CD4-positive, alpha-beta T cell treated with Interleukin-4 for 4 hours (primary cell): ENCODE results near the gene GPR156.

Experiments
- DNase-seq: peaks from one replicate; pipeline ENCODE4 v3.0.0-alpha.2; 2020

Gene GPR156

DNA sequence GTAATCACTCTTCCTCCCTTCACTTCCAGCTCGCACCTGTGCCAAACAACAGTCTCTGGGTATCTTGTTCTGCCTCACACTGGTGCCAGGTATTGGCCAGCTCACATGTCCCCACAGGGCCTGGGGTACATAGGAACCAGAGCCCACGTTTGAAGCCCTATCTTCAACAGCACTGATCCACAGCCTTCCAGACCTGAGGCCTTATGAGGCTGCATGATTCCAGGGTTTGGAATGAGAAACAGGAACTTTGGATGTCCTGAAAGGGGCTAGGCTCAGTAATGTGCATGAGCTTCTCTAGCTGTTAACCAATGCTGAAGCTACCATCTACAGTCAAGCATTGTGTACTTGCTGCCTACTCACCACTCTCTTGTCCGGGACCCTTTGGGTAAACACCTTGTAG lies 92.4 kb downstream of the GPR156 start:
- no peak for DNase-seq

DNA sequence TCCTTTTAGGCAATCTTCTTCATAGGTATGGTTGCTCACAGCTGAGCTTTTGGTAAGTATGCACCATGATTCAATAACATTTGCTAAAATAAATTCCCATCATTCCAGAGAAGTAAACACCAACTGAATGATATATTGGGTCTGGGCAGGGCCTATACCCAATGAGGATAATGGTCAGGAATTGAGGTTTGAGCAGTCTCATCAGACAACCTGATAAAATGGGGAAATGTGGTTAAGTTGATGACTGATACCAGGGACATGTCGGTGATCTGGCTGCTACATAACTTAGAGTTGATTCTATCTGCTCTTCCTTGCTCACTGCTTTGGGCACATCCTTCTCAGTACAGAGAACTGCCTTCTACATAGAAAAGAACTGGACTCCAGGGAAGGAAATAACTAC lies 92.9 kb downstream of the GPR156 start:
- DNase-seq = no peak

DNA sequence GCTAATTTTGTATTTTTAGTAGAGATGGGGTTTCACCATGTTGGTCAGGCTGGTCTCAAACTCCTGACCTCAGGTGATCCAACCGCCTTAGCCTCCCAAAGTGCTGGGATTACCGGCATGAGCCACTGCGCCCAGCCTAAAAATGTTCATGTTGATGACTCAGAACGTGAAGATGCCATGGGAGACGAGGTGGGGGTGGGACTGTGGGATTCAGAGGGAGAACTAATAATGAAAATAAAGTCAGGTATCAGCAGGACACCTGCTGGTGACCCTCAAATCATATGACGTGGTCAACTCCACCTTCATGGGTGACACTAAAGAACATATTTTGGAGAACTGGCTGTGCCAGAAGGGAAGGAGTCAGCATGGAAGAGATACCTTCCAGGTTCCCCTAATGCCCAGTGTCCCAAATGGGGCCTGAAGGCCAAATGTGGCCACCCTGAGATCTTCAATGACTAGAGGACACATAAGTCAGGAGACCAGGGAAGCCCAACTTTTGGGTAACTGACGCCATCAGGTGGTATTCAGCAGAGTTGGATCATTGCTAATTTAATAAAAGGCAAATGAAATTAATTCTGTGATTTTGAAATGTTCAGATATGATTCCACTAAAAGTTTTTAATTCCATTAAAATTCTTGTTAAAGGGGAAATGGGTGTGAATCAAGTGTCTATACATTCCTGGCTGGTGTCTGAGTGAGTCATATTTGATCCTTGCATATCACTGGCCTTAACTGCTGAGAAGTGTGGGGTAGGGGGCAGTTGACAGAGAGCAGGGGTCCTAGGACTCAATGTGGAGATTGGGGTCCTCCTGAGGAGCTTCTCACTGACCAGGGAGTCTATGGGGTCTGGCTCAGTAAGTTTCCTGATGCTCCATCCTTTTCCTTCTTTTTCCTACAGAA lies 102.2 kb downstream of the GPR156 start:
- DNase-seq = no peak

DNA sequence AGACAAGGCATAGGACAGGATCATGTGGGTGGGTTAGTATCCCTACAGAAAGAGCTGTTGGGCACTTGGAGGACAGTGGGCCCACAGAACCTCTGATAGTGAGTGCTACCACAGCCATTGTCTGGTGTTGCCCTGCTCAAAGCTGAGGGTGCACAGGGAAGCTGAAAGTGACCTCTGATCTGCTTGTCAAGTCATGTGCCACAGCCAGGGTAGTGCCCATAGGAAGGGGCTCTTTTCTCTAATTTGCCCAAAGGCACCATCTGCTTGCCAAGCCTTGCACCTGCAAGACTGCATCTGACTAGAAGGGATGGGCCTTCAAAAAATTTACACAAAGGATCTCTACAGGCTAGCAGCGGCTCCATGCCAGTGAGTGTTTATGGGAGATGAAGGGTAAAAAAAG lies 103.4 kb downstream of the GPR156 start:
- DNase-seq = no peak

DNA sequence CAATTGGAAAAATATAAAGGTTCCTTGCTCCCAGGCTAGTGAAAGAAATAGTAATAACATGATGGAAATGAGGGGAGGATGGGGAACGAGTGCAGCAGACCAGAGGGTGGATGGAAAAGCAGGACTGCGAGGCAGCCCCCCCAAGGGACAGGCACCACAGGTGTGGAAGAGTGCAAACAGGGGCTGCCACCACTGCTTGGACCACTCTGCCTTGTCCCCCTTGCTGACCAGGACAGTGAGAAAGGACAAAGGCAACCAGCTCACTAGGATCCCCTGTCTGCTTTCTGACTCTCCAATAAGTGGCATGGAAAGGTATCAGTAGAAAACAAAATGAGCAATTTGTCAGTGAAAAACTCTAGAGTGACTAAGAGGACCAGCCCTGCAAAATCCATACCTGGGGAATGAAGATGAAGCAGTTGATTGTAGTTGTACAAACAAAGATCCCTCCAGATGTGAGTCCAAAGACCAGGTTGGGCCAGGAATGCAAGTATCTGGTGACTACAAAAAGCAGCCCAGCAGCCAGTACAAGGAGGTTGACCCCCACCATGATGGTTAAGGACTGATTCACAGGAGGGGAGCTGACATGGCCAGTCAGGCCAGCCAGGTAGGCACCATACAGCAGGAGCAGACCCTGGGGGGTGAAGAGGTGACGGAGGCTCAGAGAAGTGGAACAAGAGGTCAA lies 104.2 kb downstream of the GPR156 start:
- DNase-seq = no peak

DNA sequence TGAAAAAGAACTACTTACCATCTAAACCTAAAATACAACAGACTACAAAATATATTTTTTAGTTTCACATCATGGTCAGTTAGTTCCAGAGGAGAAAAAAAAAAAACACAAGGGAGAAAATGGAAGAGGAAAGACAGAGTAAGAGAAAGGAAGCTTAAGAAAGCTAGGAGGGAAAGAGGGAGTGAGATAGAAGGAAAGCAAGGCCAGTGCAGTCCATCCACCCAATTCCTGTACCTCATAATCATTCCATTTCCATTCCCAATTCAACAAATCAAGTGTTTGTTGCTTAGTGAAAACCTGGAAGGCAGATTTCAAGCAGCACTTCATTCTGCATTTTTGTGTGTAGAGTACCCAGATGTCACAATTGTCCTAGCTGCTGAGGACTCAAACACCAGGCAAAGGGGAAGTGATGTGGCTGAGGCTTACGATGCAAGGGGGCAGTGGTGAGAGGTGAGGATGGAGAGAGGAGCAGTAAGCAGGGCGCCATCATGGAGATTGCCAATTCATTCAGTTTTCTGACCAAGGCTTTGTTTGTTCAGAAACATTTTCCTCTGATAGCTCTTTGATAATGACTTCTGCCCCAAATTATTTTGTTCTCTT lies 107.2 kb downstream of the GPR156 start:
- no peak for DNase-seq

DNA sequence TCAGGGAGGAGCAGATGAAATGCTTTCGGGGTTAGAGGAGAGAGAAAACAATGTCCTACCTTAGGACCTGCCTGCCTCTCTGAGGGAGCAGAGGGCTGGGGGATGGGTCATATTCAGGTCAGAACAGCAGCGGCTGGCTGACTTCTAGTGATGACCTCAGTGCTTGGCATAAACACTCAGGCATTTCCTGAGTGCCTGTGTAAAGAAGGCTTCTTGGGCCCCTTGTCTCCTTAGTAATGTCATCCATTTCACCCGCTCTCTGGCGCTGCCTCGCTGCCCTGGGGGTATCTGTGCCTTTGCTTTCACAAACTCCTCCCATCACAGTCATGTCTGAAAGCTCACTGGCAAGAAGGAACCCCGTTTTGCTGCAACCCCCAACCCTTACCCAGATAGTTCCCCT lies 107.9 kb downstream of the GPR156 start:
- no peak for DNase-seq

DNA sequence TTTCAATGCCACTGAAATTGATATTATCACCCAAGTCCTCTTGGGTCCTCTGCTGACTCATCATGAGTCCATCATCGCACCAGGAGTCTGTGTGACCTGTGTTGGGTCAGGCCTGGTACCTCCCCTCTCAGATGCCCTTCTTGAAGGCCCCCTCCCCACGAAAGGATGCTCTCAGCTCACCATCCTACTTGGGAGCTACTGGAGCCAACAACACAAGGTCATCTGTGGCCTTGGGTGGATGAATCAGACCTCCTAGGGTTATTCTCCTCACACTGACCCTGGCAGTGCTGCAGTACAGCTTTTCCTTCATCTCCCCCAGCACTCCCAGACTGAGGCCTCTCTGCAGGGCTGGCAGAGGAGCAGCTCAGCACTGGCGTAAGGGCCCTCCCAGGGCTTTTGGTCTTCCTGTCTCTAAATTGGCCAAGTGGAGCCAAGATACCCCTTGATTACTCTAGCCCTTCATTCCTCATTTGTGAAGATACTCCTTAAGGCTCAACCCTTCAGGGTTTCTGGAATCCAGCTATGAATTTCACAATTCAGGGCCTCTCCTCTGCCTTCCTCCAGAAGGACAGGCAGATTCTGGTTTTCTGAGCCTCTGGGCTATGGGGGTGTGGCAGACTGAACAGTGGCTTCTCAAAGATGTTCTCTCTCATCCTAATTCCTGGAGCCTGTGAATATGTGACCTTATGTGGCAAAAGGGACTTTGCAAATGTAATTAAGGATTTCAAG lies 110.0 kb downstream of the GPR156 start:
- no peak for DNase-seq

DNA sequence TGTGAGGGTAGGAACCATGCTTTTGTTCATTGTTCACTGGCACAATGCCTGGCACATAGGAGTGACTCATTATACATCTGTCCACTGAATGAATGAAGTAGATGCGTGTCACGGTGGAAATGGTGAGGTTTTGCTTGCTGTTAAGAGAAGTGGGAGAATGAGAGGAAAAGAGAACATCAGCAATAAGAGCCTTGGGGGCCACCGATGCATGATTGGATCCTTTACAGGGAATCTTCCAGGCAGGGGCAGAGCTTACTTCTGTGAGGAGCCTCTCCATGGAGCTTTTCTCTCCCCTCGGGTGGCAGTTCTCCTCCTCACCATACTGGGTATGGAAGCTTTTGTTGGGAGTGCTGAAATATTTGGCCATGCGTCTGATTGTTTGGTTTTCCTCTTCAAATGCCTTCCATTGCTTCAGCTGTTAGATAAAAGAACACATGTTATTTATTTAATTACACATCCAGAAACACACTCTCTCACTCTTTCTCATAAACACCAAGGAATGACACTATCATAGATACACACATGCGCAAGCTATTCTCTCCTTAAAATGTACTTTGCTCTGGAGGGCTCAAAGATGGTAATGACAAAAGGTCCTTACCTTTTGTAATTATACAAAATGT lies 111.9 kb downstream of the GPR156 start:
- DNase-seq = no peak

DNA sequence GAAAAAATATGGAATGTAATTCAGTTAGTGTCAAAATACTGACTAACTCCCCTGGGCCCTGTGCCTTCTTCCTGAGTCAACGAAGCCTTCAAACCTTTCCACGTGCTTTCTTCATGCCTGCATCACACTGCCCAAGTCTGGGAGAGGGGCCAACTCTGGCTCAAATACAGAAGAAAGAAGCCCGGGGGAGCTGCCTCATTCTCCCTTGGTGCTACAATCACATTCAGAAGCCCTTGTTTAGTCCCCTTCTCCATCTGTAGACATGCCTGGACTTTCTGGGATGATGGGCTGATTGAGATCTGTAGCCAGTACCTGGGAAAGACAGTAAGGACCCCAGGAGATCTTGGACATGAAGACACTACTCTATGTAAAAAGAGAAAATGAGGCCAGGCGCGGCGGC lies 113.0 kb downstream of the GPR156 start:
- no peak for DNase-seq

DNA sequence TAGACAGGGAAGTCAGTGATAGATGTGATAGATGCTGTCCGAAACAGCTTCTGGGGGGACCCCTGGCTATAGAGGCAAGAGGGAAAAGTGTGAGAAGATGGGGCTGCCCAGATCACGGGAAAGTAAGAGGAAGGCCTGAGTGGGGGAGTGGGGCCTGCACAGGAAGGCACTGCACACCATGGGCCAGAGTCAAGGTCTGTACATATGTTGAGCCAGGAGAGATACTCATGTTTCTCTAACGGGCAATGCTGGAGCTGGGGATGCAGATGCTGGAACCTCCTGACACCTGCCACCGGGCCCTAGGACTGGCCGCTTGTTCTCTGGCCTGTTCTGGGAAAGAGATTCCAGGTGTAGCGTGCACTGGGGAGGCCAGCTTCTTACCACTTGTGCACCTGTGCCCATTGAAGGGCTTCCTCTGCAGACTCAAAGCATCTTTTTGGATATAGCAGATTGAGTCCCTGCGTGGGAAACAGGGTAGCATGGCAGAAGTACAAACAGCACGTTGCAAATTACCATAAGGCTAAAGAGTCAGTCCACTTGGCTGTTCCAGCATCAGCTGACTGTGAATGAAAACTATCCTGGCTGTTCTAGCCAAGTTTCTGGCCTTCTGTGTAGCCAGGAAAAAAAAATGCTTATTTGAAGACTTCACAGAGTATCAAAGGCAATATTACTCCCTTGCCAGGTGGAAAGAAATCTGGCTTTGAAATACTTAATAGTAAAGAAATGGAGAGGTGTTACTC lies 113.7 kb downstream of the GPR156 start:
- no peak for DNase-seq

DNA sequence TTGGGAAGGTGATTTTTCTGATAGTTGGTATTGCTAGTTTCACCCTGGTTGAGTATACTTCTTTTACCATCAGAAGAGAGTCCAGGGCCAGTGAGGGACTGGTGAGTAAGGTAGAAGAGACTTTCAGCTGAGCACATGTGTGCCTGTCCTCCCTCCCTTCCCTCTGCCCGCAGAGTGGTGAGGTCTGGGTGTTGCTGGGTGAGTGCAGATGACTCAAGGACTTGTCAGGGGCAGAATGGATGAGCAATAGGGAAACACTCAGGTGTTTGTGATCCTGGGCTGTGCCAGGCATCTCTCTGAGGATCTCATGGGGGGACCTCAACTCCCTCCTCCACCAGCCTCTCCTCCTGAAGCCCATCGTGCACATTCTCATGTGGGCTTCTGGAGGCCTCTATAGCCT lies 114.8 kb downstream of the GPR156 start:
- no peak for DNase-seq

DNA sequence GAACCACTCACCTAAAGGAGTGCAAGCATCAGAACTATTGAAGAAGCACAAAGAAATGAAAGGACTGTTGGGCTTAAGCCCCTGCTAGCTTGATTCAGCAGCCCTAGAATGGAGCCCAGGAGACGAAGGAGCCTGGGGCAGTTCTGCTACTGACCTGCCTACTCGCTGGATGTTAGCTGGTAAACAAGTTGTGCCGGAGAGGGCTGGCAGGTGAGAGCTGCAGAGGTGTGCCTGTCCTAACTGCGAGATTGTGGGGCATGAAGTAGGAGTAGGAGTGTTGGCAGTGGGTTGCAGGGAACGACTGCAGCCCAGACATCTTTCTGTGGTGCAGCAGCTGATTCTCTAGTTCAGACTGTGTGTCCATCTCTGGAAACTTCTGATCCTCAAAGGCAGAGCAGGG lies 115.6 kb downstream of the GPR156 start:
- no peak for DNase-seq

DNA sequence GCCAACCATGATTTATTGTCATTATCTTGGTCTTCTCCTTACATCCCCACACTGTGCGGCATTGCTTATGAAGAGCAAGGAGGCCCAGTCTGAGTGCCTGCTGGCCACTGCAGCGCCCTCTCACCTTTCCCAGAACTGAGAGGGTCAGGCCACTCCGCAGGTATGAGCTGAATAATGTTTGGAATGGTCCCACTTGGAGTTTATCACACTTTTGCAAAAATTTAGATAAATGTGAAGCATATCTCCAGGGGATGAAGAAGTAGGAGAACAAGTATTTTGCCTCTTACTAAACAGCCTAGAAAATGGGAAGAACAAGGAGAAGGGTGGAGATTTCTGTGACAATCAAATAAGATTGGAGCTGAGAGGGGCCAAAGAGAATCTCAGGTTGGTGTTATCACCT lies 116.4 kb downstream of the GPR156 start:
- no peak for DNase-seq

DNA sequence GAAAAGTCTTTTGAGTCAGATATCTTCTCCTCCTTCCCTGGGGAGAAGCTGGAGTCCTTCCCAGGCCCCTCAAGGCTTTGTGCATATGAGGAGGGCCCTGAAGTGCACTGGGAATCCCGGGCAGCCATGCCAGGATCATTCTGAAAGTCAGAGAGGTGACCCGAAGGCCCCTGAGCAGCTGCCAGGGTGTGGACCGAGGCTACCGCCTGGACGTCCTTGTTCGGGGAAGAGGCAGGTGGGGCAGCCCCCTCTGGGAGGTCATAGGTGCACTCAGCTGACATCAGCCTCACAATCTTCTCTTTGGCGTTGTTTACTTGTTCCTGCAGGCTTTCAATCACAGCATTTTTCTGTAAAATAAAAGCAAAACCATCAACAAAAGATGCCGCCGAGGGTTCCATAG lies 117.0 kb downstream of the GPR156 start:
- DNase-seq = no peak

DNA sequence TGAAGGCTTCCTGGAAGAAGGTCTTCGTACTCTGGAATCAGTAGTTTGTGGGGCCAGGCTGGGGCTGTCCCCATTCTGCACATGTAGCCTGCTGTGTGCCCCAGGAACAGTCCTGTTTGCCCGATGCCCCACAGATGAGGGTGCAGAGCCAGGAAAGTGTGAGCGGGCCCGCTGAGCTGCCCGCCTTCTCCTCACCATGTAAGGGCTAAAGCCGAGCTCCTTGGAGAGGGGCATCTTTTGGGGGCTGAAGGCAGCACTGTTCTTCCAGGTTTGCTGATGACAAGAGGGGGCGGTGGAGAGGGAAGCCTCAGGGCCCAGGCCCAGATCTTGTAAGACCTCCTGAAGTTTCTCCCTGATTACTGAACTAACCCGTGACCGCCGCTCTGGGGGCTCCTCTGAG lies 117.5 kb downstream of the GPR156 start:
- no peak for DNase-seq

DNA sequence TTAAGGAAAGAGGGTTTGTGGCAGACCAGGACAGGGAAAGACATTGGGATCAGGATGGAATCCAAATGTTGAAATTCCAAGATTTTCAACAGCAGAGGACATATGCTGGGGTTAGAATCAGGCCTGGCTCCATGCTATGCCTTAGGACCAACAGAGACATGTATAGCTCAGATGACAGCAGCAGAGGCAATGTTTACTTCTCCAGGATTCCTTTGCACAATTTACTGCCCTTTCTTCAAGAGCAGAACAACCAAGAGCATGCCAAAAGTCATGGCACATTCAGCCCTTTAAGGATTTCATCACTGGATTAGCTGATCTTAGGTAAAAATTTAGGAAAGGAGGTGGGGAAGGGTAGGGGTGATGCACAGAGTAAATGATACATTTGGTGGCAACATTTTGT lies 121.2 kb downstream of the GPR156 start:
- no peak for DNase-seq

DNA sequence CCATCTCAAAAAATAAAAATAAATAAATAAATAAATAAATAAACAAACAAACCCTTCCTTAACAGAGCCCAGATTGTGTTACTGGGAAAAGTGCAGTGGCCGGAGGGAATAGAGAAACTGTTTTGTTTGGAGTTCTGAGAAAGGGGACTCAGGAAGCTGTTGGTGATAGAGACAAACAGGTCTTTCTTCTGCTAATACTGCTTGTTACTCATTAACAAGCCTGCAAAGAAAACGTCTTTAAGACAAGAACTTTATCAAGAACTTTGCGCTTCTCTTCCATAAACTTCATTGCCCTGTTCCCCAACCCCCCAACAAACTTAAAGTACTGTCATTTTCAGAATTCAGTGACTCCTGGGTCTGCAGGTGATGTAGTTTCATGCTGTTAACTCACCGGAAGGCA lies 122.0 kb downstream of the GPR156 start:
- DNase-seq = no peak

DNA sequence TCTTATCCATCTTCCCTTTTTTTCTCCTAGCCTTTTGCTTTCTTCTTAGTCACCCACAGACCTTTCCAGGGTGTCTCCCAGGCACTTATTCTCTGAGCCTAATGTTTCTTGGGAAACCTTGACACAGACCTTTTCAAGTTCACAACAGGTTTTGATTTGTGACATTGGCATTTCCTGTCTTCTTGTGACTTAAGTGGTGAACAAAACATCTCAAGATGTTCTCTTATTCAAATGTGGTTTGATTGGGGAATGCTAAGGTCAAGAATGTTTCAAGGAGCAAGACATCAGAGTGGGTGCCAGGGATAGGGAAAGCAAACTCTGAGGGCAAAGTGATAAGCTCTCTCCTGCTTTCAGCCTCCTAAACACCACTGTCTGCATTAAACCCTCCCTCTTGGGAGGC lies 122.6 kb downstream of the GPR156 start:
- DNase-seq = no peak

DNA sequence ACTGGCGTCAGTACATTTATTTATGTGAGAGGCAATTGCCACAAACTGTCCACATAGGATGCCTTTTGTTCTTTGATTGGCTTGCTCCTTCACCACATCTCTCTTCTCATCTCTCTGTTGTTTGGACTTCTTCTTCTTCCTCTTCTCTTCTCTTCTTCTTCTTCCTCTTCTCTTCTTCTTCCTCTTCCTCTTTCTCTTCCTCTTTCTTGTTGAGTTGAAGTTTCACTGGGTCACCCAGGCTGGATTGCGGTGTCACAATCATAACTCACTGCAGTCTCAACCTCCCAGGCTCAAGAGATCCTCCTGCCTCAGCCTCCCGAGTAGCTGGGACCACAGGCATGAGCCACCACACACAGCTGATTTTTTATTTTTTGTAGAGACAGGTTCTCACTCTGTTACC lies 123.1 kb downstream of the GPR156 start:
- no peak for DNase-seq

DNA sequence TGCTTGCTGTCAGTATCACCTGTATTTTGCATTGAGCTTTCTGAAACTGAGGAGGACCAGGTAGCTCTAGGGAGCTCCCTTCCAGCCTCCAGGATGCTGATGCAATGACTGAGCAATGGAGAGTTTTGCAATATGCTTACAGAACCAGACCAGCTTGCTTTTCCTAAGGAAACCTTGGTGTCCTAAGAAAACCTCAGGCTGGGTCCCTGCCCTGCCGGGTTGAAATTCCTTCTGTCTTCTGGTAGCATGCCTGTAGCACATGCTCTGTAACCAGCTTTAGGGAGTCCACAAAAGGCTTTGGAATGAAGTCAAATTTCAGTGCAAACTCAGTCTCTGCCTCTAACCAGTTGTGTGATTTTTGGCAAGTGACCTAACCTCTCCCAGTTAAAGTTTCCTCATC lies 125.0 kb downstream of the GPR156 start:
- no peak for DNase-seq

DNA sequence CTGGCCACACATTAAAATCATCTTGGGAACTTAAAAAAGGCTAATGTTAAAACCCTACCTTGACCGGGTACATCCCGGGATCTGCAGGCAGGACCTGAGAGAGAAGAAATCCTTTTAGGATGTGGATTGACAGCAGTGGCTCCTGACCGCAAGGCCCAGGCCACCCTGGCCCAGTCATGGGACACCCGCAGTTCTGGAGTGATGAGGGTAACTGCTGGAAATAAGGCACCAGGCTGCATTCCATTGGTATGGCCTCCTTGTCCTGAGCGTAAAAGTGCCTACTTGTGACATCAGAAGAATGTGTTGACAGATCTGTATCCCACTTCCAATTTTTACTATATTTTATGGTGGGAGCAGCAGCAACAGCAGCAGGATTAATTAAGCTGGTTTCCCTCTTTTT lies 127.3 kb downstream of the GPR156 start:
- no peak for DNase-seq
